GM21786 (cell line): Measurements from ENCODE around the gene RHBDF2.
"Not testable (repeated sequence)": the region's sequence is repeated elsewhere in the genome, so short reads cannot be mapped to it uniquely, and the experiment has no call there.

ENCODE experiments used
- ATAC-seq: cut with Tn5 transposase; IDR thresholded peaks from one replicate; pipeline ENCODE4 v1.9.1; 2021; ENCODE audit not compliant: unreplicated experiment

Gene RHBDF2

GRCh38 chr17:76525513-76525833, 24.2 kb upstream of the RHBDF2 start:
- not testable (repeated sequence) for ATAC-seq

- no peak for ATAC-seq
These were observed 23.6 kb upstream of the RHBDF2 start for GRCh38 chr17:76524598-76525512.

DNA sequence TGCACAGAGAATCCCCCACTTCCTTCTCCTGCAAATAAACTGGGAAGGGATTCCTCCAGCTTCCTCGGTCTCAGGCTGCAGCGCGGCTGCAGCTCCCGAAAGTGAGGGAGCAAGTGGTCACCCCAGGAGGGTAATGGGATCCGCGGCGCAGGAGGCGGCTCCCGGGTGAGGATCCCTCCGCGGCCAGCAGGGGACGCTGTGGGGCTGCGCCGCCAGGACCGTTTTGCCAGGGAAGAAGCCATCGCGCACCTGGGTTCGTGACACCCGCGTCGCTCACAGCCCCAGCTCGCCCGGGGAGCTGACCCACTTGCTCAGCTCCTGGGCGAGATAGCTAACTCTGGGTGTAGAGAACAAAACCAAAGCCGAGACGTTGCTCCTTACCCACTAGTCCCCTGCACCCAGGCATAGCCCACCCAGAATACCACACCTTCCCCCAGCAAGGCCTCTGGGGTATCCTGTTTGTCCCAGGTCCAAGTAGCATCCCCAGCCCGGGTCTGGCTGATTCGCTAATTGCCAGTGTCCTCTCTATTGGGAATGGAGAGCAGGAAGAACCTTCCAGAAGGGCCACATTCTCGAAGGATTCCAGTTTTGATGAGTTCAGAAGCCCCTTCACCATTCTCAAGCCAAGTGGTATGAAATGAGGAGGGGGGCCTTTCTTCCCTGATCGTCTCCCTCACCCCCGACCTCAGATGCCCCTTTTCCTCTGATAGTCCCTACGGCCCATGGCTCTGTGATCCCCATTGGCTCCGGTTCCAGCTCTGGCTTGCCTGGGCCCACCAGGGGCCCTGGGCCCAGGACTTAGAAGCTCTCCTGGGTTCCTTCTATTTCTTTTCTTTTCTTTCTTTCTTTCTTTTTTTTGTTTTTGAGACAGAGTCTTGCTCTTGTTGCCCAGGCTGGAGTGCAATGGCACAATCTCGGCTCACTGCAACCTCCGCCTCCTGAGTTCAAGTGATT, 22.1 kb upstream of the RHBDF2 start:
- no peak for ATAC-seq

GRCh38 chr17:76521683-76522082, 20.5 kb upstream of the RHBDF2 start:
- ATAC-seq: not testable (repeated sequence)

DNA sequence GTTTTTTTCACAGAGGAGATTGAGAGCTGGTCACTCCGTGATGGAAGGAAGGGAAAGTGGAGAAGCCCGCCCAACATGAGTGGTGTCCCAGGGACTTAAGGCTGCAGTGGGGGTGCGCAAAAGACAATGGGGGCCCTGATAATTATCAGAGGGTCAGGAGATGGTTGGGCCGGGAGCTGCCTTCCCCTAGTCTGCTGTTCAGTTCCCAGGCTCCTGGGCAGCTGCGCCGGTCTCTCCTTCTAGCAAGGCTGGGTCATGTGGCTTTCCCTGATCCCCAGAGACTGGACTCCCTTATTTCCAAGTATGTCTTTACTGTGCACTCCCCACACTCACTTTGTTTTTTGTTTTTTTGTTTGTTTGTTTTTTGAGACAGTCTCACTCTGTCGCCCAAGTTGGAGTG, 20.0 kb upstream of the RHBDF2 start:
- no peak for ATAC-seq

DNA sequence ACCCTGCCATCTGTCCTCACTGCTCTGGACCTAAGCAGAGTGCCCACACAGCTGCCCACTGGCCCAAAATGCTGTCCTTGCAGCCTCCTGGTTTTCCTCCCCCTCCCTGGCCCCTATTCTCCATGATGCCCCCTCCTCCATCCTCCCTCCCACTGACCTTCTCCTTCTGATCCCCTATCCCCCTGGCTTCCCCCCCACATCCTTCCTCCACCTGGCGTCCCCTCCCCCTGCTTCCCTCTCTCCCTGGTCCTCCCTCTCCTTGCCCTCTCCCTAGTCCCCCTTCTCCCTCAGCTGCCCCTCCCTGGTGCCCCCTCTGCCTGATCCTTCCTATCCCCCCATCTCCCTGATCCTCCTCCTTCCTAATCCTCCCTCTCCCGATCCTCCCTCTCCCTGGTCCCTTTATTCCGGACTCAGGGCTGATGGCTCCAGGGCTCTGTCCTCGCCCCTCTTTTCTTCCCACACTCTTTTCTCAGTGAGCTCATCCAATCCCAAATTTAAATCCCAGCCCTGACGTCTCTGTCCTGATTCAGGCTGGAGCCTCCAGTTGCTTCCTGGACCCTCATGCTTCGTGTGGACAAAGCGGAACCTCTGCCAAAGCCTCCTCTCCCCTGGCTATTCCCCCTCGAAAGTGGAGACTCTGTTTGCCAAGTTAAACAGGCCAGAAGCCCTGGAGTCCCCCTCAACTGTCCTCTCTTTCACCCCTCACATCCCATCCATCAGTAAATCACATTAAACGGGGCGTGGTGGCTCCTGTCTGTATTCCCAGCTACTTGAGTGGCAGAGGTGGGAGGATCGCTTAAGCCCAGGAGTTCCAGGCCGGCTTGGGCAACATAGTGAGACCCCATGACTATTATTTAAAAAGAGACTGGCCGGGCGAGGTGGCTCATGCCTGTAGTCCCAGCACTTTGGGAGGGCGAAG, 18.1 kb upstream of the RHBDF2 start:
- ATAC-seq: no peak

DNA sequence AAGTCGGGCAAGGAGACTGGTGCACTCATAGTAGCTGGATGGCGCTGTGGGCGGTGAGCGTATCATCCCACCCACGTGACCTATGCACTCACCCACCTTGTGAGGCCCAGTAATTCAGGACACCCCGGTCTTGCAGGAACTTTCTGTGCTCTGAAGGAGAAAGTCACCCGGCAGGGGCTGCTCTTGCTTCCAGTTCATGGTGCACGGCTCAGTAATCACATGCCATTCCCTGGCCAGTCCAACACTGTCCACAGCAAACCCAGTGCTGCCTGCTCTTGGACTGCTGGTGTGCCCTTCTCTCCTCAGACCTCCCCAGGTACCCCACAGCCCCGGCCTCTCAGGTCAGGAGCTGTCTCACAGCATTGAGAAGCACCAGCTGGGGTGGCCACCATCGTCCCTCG, 16.4 kb upstream of the RHBDF2 start:
- ATAC-seq: no peak

DNA sequence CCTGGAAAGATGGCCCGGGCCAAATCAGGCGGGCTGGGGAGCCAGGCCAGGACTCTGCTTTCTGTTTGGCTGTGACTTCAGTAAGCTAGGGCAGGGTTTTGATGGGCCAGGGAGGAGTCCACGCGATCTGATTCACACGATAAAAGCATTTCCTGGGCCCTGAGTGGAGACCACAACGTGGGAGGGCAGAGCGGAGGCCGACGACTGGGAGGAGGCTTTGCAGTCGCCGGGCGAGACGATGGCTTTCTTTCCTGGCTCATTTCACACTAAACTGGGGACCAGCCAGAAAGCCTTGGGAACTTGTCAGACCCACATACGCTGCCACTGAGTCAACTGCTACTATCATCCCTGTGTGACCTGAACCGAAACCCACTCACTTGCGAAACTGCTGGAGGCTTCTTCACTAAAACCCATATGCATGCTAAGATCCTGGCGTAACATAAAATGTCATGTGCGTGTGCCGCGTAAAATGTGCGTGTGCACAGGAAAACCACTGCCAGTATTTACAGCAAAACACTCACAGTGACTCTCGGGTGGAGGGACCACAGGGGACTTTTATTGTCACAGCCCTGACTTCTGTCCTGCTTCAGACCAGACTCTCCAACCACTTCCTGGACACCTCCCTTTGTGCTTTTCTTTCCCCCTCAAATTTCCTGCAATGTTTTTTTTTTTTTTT, 14.2 kb upstream of the RHBDF2 start:
- no peak for ATAC-seq

DNA sequence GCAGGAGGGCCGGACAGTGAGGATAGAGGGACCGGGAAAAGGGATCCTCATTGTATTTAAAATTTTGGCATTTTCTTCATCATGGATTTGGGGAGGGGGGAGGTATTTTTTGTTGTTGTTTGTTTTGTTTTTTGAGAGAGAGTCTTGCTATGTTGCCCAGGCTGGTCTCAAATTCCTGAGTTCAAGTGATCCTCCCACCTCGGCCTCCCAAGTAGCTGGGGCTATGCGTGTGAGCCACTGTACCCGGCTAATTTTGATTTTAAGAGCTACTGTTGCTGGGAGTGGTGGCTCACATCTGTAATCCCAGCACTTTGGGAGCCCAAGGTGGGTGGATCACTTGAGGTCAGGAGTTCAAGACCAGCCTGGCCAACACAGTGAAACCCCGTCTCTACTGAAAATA, 13.1 kb upstream of the RHBDF2 start:
- ATAC-seq: not testable (repeated sequence)

- ATAC-seq: no peak
These were observed 12.1 kb upstream of the RHBDF2 start for GRCh38 chr17:76513306-76513692.

DNA sequence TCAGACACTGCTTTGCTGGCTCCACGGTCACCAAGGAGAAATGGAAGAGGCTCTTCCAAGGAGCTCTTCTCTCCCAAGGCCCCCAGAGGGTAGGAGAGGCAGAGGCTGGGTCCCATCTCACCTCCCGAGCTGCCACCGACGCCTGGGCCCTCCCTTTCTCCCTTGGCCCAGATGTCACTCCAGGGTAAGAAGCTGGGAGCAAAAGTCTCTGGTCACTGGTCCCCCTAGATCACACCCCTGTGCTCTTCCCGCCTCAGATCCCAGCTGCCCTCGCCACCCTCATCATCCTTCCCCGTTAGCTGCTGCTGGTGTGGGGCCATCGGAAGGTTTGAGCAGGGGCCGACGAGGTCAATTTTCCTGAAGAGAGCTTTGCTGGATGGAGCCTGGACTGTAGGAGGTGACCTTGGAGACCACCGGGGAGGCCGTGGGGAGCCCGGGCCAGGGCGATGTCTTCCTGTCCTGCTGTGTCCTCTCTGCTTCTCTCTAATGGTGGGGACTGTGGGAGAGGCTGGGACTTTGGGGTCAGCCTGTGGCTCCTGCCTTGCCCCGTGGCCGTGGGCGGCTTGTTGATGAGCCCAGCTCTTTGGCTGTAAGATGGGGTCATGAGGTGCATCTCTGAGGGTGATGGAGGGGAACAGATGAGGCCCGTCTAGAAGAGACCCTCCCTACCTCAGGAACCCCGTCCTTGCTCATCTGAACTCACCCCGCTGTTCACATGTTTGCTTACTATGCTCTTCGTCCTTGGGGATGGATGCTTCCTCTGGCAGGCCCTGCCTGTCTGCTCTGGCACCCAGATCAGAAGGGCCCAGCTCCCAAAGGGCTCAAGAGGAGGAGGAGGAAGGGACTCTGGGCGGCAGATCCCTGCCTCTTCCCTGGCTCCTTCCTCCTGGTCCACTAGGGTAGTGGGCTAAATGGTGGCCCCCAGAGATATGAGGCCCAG, 11.4 kb upstream of the RHBDF2 start:
- ATAC-seq: no peak

DNA sequence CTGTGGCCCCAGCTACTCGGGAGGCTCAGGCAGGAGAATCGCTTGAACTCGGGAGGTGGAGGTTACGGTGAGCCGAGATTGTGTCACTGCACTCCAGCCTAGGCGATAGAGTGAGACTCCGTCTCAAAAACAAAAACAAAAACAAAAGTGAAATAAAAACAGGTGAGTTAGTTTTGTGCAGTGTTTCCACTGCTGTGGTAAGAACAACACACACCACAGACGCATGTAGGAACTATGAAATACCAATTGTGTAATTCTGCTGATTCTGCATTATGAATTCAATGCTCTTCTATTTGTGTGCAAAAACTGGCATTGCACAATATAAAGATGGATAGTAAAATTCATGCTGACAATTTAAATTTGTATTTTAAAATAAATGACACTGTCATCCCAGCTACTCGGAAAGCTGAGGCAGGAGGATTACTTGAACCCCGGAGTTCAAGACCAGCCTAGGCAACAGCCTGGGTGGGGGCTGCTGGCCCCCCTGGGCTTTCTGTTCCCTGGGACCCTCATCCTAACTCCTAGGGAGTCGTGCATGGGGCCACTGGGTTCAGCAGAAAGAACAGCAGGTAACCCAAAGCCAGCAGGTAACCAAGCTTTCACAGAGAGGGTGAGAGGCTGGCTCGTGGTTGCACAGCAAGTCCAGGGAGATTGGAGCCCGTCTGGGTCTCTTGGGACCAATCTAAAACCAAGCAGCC, 10.6 kb upstream of the RHBDF2 start:
- no peak for ATAC-seq

GRCh38 chr17:76510831-76511244, 9.6 kb upstream of the RHBDF2 start:
- ATAC-seq: no peak

GRCh38 chr17:76508472-76509063, 7.3 kb upstream of the RHBDF2 start:
- not testable (repeated sequence) for ATAC-seq

- no peak for ATAC-seq
These were observed 5.5 kb upstream of the RHBDF2 start for GRCh38 chr17:76506408-76507345.

GRCh38 chr17:76504117-76504516, 2.9 kb upstream of the RHBDF2 start:
- no peak for ATAC-seq
